Activated naive CD4-positive, alpha-beta T cell treated with anti-CD3 and anti-CD28 coated beads, Interleukin-2, amount 50 U/mL, for 24 hours (primary cell): Measurements from ENCODE around the gene VSIG2.
"Not testable (repeated sequence)": the region's sequence is repeated elsewhere in the genome, so short reads cannot be mapped to it uniquely, and the experiment has no call there.

Source experiments
- H3K27ac Mint-ChIP-seq: one replicate; pipeline ENCODE4 v1.8.0; 2021; ENCODE audit warnings: mild to moderate bottlenecking, mixed read lengths
- H3K27me3 Mint-ChIP-seq: one replicate; pipeline ENCODE4 v1.8.0; 2021; ENCODE audit warnings: mixed read lengths
- H3K36me3 Mint-ChIP-seq: one replicate; pipeline ENCODE4 v1.8.0; 2021; ENCODE audit warnings: mixed read lengths
- H3K4me1 Mint-ChIP-seq: one replicate; pipeline ENCODE4 v1.8.0; 2021; ENCODE audit warnings: mixed read lengths
- H3K4me3 Mint-ChIP-seq: one replicate; pipeline ENCODE4 v1.8.0; 2021; ENCODE audit warnings: mild to moderate bottlenecking, mixed read lengths
- H3K9me3 Mint-ChIP-seq: one replicate; pipeline ENCODE4 v1.8.0; 2021; ENCODE audit warnings: mixed read lengths

The VSIG2 gene

GRCh38 chr11:124776865-124777645 lies 25.0 kb upstream of the VSIG2 start:
- H3K27ac Mint-ChIP-seq = peak overlapping the region; percentile 52
- peaks cover 5% of the 10 kb centered on the region for H3K36me3 Mint-ChIP-seq
- H3K27me3 Mint-ChIP-seq = no peaks in the 10 kb centered on the region
- no peak overlapping the region for H3K4me3 Mint-ChIP-seq
- H3K9me3 Mint-ChIP-seq = no peaks in the 10 kb centered on the region
- peaks cover 33% of the 10 kb centered on the region for H3K4me1 Mint-ChIP-seq

GRCh38 chr11:124770959-124771358 lies 18.9 kb upstream of the VSIG2 start:
- not testable (repeated sequence) for H3K27ac Mint-ChIP-seq, H3K4me3 Mint-ChIP-seq, H3K27me3 Mint-ChIP-seq, H3K9me3 Mint-ChIP-seq, H3K4me1 Mint-ChIP-seq
- H3K36me3 Mint-ChIP-seq = peaks cover 15% of the 10 kb centered on the region

GRCh38 chr11:124769806-124770774 lies 18.0 kb upstream of the VSIG2 start:
- Mint-ChIP-seq H3K27me3 (no peaks in the 10 kb centered on the region), H3K9me3 (no peaks in the 10 kb centered on the region), H3K4me1 (no peaks in the 10 kb centered on the region), H3K4me3 (no peak overlapping the region), H3K36me3 (peaks cover 15% of the 10 kb centered on the region), H3K27ac (no peak overlapping the region)

- Mint-ChIP-seq H3K4me3 (no peak overlapping the region), H3K27me3 (no peaks in the 10 kb centered on the region), H3K27ac (no peak overlapping the region), H3K9me3 (no peaks in the 10 kb centered on the region), H3K4me1 (no peaks in the 10 kb centered on the region), H3K36me3 (peaks cover 15% of the 10 kb centered on the region)
Measured at GRCh38 chr11:124768914-124769313, 16.9 kb upstream of the VSIG2 start.

- H3K27me3 Mint-ChIP-seq = peaks cover 2% of the 10 kb centered on the region
- no peaks in the 10 kb centered on the region for H3K9me3 Mint-ChIP-seq
- peaks cover 10% of the 10 kb centered on the region for H3K4me1 Mint-ChIP-seq
- no peak overlapping the region for H3K27ac Mint-ChIP-seq
- H3K36me3 Mint-ChIP-seq = peaks cover 8% of the 10 kb centered on the region
- no peak overlapping the region for H3K4me3 Mint-ChIP-seq
Measured at GRCh38 chr11:124766156-124766555, 14.1 kb upstream of the VSIG2 start.

- peaks cover 13% of the 10 kb centered on the region for H3K27me3 Mint-ChIP-seq
- H3K36me3 Mint-ChIP-seq = peaks cover 5% of the 10 kb centered on the region
- peak overlapping the region; percentile 95 for H3K4me3 Mint-ChIP-seq
- peak overlapping the region; percentile 81 for H3K27ac Mint-ChIP-seq
- H3K4me1 Mint-ChIP-seq = peaks cover 26% of the 10 kb centered on the region
- H3K9me3 Mint-ChIP-seq = no peaks in the 10 kb centered on the region
Measured at GRCh38 chr11:124763156-124763947, 11.3 kb upstream of the VSIG2 start.

- H3K27ac Mint-ChIP-seq = no peak overlapping the region
Measured at GRCh38 chr11:124762624-124763155, 10.6 kb upstream of the VSIG2 start.

GRCh38 chr11:124762105-124762623 lies 10.1 kb upstream of the VSIG2 start, which contains the start of gene ESAM:
Gene ESAM, minus strand, starts transcription at chr11:124762290. Its CDS starts 136 bp downstream, at chr11:124762154.
- Mint-ChIP-seq H3K27ac (peak within 1 kb of the TSS; percentile 81), H3K4me1 (peaks cover 29% of the 10 kb centered on the region)

More at GRCh38 chr11:124762624-124763155, 10.6 kb upstream of the VSIG2 start:
- peaks cover 29% of the 10 kb centered on the region for H3K4me1 Mint-ChIP-seq
- peaks cover 4% of the 10 kb centered on the region for H3K36me3 Mint-ChIP-seq
- H3K27me3 Mint-ChIP-seq = peaks cover 15% of the 10 kb centered on the region
- H3K9me3 Mint-ChIP-seq = no peaks in the 10 kb centered on the region
- peak overlapping the region; percentile 95 for H3K4me3 Mint-ChIP-seq

GRCh38 chr11:124761301-124762104 lies 9.4 kb upstream of the VSIG2 start:
- Mint-ChIP-seq H3K9me3 (no peaks in the 10 kb centered on the region), H3K4me3 (peak overlapping the region; percentile 59), H3K27me3 (peaks cover 21% of the 10 kb centered on the region), H3K4me1 (peaks cover 29% of the 10 kb centered on the region), H3K36me3 (peaks cover 4% of the 10 kb centered on the region), H3K27ac (no peak overlapping the region)

More at GRCh38 chr11:124762105-124762623, 10.1 kb upstream of the VSIG2 start, which contains the start of gene ESAM:
- no peaks in the 10 kb centered on the region for H3K9me3 Mint-ChIP-seq
- H3K4me3 Mint-ChIP-seq = peak within 1 kb of the TSS; percentile 95
- peaks cover 4% of the 10 kb centered on the region for H3K36me3 Mint-ChIP-seq
- peaks cover 17% of the 10 kb centered on the region for H3K27me3 Mint-ChIP-seq

GRCh38 chr11:124760806-124761205 lies 8.8 kb upstream of the VSIG2 start:
- Mint-ChIP-seq H3K36me3 (no peaks in the 10 kb centered on the region), H3K9me3 (no peaks in the 10 kb centered on the region), H3K4me3 (peak overlapping the region; percentile 71), H3K27ac (no peak overlapping the region), H3K4me1 (peaks cover 29% of the 10 kb centered on the region), H3K27me3 (peaks cover 21% of the 10 kb centered on the region)

GRCh38 chr11:124760205-124760652 lies 8.2 kb upstream of the VSIG2 start:
- H3K27ac Mint-ChIP-seq = no peak overlapping the region
- H3K4me1 Mint-ChIP-seq = peaks cover 29% of the 10 kb centered on the region
- peaks cover 21% of the 10 kb centered on the region for H3K27me3 Mint-ChIP-seq
- H3K4me3 Mint-ChIP-seq = peak overlapping the region; percentile 61
- H3K36me3 Mint-ChIP-seq = no peaks in the 10 kb centered on the region
- no peaks in the 10 kb centered on the region for H3K9me3 Mint-ChIP-seq

- H3K4me1 Mint-ChIP-seq = peaks cover 29% of the 10 kb centered on the region
Measured at GRCh38 chr11:124759266-124760204, 7.5 kb upstream of the VSIG2 start.

More at GRCh38 chr11:124759266-124760204, 7.5 kb upstream of the VSIG2 start:
- Mint-ChIP-seq H3K4me3 (peak overlapping the region; percentile 61), H3K9me3 (no peaks in the 10 kb centered on the region), H3K36me3 (no peaks in the 10 kb centered on the region), H3K27me3 (peaks cover 21% of the 10 kb centered on the region), H3K27ac (no peak overlapping the region)
